Progenitor cell of endocrine pancreas (in vitro differentiated cells): ENCODE results near the gene CAB39. TPM values are rescaled to one million over a fixed set of nuclear protein-coding genes. Genes with fewer than 3 reads are reported as not detected.

Source experiments
- DNase-seq: peaks from one replicate; pipeline ENCODE4 v3.0.0; 2021; ENCODE audit warnings: low spot score; ENCODE audit not compliant: unreplicated experiment
- H3K27ac Mint-ChIP-seq: 2 replicates; pipeline ENCODE4 v1.8.0; 2021; ENCODE audit warnings: mild to moderate bottlenecking, moderate library complexity, mixed read lengths
- H3K27me3 Mint-ChIP-seq: 2 replicates; pipeline ENCODE4 v1.8.0; 2021; ENCODE audit warnings: mixed read lengths
- H3K36me3 Mint-ChIP-seq: 2 replicates; pipeline ENCODE4 v1.8.0; 2022; ENCODE audit warnings: mixed read lengths; ENCODE audit not compliant: insufficient read depth
- H3K4me1 Mint-ChIP-seq: 2 replicates; pipeline ENCODE4 v1.8.0; 2021; ENCODE audit warnings: low read depth, mixed read lengths
- H3K4me3 Mint-ChIP-seq: 2 replicates; pipeline ENCODE4 v1.8.0; 2021; ENCODE audit warnings: low read depth, mild to moderate bottlenecking, moderate library complexity, mixed read lengths
- H3K9me3 Mint-ChIP-seq: 2 replicates; pipeline ENCODE4 v1.8.0; 2021; ENCODE audit warnings: low read depth, mixed read lengths
- CTCF ChIP-seq: fragments of 200-600 bp; sonication (generic); IDR thresholded peaks from one replicate; pipeline ENCODE4 v1.5.0; 2021; ENCODE audit warnings: antibody characterized with exemption, mild to moderate bottlenecking; ENCODE audit not compliant: unreplicated experiment
- total RNA-seq: library from RNA; stranded (reverse); gene quantifications from 2 replicates; pipeline ENCODE4 v1.2.1, GENCODE V29; 2021

The CAB39 gene
- total RNA-seq, 1 donor from 2014 or later = 44.1 TPM

GRCh38 chr2:230691005-230691647 lies 21.5 kb upstream of the CAB39 start:
- no peaks in the 10 kb centered on the region for H3K9me3 Mint-ChIP-seq
- no peak for DNase-seq
- peak overlapping the region; percentile 26 for H3K27ac Mint-ChIP-seq
- H3K4me1 Mint-ChIP-seq = peaks cover 7% of the 10 kb centered on the region
- TF ChIP-seq CTCF = no peak
- peaks cover 9% of the 10 kb centered on the region for H3K27me3 Mint-ChIP-seq
- H3K4me3 Mint-ChIP-seq = no peak overlapping the region
- no peaks in the 10 kb centered on the region for H3K36me3 Mint-ChIP-seq

GRCh38 chr2:230692760-230693159 lies 19.9 kb upstream of the CAB39 start:
- TF ChIP-seq CTCF = no peak
- Mint-ChIP-seq H3K27me3 (peaks cover 4% of the 10 kb centered on the region), H3K4me3 (no peak overlapping the region), H3K9me3 (no peaks in the 10 kb centered on the region), H3K36me3 (no peaks in the 10 kb centered on the region), H3K4me1 (peaks cover 3% of the 10 kb centered on the region), H3K27ac (no peak overlapping the region)
- DNase-seq = no peak

GRCh38 chr2:230693411-230693810 lies 19.2 kb upstream of the CAB39 start:
- H3K9me3 Mint-ChIP-seq = no peaks in the 10 kb centered on the region
- no peak for DNase-seq
- H3K27ac Mint-ChIP-seq = no peak overlapping the region
- H3K4me1 Mint-ChIP-seq = peaks cover 3% of the 10 kb centered on the region
- no peak overlapping the region for H3K4me3 Mint-ChIP-seq
- no peaks in the 10 kb centered on the region for H3K36me3 Mint-ChIP-seq
- no peak for TF ChIP-seq CTCF
- H3K27me3 Mint-ChIP-seq = peaks cover 3% of the 10 kb centered on the region

GRCh38 chr2:230694241-230694640 lies 18.4 kb upstream of the CAB39 start:
- Mint-ChIP-seq H3K27me3 (peaks cover 3% of the 10 kb centered on the region), H3K4me3 (no peak overlapping the region), H3K9me3 (no peaks in the 10 kb centered on the region), H3K4me1 (peaks cover 3% of the 10 kb centered on the region), H3K27ac (no peak overlapping the region), H3K36me3 (no peaks in the 10 kb centered on the region)
- no peak for DNase-seq
- TF ChIP-seq CTCF = no peak

GRCh38 chr2:230695551-230695950 lies 17.1 kb upstream of the CAB39 start:
- H3K4me1 Mint-ChIP-seq = peaks cover 3% of the 10 kb centered on the region
- DNase-seq = no peak
- peaks cover 3% of the 10 kb centered on the region for H3K27me3 Mint-ChIP-seq
- H3K27ac Mint-ChIP-seq = no peak overlapping the region
- H3K9me3 Mint-ChIP-seq = no peaks in the 10 kb centered on the region
- TF ChIP-seq CTCF = no peak
- H3K4me3 Mint-ChIP-seq = no peak overlapping the region
- no peaks in the 10 kb centered on the region for H3K36me3 Mint-ChIP-seq
